Natural killer cell treated with Interleukin-12 subunit alpha and Interleukin-12 subunit beta and Interleukin-15 and Interleukin-18, amount 100 ng/mL, for 72 hours (primary cell): ENCODE data around the gene CAPN15. TPM values are rescaled to one million over a fixed set of nuclear protein-coding genes. Genes with fewer than 3 reads are reported as not detected.
"Not testable (repeated sequence)": the region's sequence is repeated elsewhere in the genome, so short reads cannot be mapped to it uniquely, and the experiment has no call there.

Experiments
- ATAC-seq, 2 donors: fragments of 150-1000 bp; cut with Tn5 transposase in 1 of 2; sonication (Bioruptor Pico), chemical (Tn5 transposase) in 1 of 2; 2 replicates each; pipeline ENCODE4 v1.10.0; 2021
- DNase-seq: peaks from one replicate; pipeline ENCODE4 v3.0.0; 2022; ENCODE audit warnings: low spot score
- H3K27ac Mint-ChIP-seq, 2 donors: 1 replicate in 1 of 2; 2 replicates in 1 of 2; pipeline ENCODE4 v1.8.0; 2022; ENCODE audit warnings: mixed read lengths in 2 of 2, mild to moderate bottlenecking in 1 of 2, moderate library complexity in 1 of 2
- H3K27me3 Mint-ChIP-seq, 2 donors: 1 replicate in 1 of 2; 2 replicates in 1 of 2; pipeline ENCODE4 v1.8.0; 2022; ENCODE audit warnings: mixed read lengths in 2 of 2
- H3K36me3 Mint-ChIP-seq: one replicate; pipeline ENCODE4 v1.8.0; 2022; ENCODE audit warnings: mixed read lengths
- H3K4me1 Mint-ChIP-seq, 2 donors: 1 replicate in 1 of 2; 2 replicates in 1 of 2; pipeline ENCODE4 v1.8.0; 2022; ENCODE audit warnings: low read depth in 2 of 2, mixed read lengths in 2 of 2, mild to moderate bottlenecking in 1 of 2
- H3K4me3 Mint-ChIP-seq: one replicate; pipeline ENCODE4 v1.8.0; 2022; ENCODE audit warnings: mixed read lengths
- H3K9me3 Mint-ChIP-seq: 2 replicates; pipeline ENCODE4 v1.8.0; 2022; ENCODE audit warnings: mixed read lengths
- total RNA-seq, 2 donors: library from RNA; stranded (reverse); gene quantifications; one replicate each; pipeline ENCODE4 v1.2.3, GENCODE V29; 2022

CAPN15 gene
- total RNA-seq, 2 donors from 2014 or later, result 139 to 201 TPM

DNA sequence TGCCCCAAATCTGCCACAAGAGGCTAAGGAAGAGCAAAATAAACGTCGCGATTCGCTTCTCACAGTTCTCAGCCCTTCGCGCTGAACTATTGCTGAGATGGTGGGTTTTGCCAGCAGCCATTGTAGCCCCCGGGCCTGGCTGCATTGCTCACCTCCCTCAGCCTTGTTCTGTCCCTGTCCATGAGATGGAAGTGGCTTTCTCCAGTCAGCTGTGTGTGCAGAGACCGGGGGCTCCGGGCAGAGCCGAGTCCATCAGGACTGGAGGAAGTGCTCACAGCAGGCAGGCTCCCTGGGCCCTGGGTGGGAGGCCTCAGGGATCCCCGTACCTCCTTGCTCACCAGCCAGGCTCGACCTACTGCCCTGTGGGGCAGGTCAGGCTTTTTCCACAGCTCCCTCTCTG is 27.6 kb upstream of the CAPN15 start:
- Mint-ChIP-seq H3K4me1 (peaks cover 0 to 9% of the 10 kb centered on the region in 2 donors), H3K27me3 (no peaks in the 10 kb centered on the region), H3K27ac (no peak overlapping the region), H3K4me3 (no peak overlapping the region), H3K9me3 (no peaks in the 10 kb centered on the region), H3K36me3 (no peaks in the 10 kb centered on the region)
- ATAC-seq (no peak), DNase-seq (no peak)

GRCh38 chr16:500709-501108 is 26.8 kb upstream of the CAPN15 start:
- no peak for ATAC-seq
- Mint-ChIP-seq H3K27me3 (no peaks in the 10 kb centered on the region), H3K4me1 (peaks cover 0 to 6% of the 10 kb centered on the region in 2 donors), H3K9me3 (no peaks in the 10 kb centered on the region), H3K27ac (no peak overlapping the region), H3K36me3 (no peaks in the 10 kb centered on the region), H3K4me3 (no peak overlapping the region)
- no peak for DNase-seq

DNA sequence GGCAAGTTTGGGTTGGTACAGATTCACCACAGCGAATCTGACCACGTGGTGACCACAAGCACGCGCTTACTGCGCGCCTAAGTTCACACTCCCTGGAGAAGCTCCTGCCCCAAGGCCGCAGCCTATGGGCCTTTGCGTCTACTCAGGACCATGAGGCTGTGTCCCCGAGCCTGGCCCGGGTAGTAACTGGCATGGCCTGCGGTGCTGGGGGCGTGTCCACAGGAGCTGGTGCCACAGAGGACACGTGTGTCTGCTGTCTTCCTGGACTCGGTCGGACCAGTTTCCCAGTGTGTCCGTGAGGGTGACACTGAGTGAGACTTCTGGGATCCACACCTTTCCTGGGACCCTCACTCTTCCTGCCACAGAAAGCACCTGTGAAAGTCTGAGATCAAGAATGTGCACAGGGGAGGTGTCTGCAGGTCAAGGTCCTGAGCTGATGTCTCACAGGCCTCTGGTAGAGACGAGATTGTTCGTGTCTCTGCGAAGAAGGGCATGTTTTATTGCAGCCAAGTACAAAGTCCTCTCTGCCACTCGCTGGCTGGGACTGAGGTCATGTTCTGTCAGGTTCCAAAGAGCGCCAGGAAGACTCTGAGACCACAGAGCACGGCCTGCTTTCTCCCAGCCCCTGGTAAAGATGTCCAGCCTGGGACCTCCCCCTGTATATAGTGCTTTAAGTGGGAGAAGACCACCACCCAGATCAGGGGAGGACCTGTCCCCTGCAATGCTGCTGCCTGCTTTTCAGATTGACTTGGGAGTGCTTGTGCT is 25.2 kb upstream of the CAPN15 start:
- ATAC-seq (peak in 1 of 2 donors; percentile 58), DNase-seq (no peak)
- H3K9me3 Mint-ChIP-seq, result no peaks in the 10 kb centered on the region
- no peak overlapping the region for H3K27ac Mint-ChIP-seq
- no peaks in the 10 kb centered on the region for H3K27me3 Mint-ChIP-seq
- no peak overlapping the region for H3K4me3 Mint-ChIP-seq
- no peaks in the 10 kb centered on the region for H3K36me3 Mint-ChIP-seq
- peaks cover 0 to 5% of the 10 kb centered on the region in 2 donors for H3K4me1 Mint-ChIP-seq

- no peak overlapping the region for H3K4me3 Mint-ChIP-seq
- peaks cover 0 to 3% of the 10 kb centered on the region in 2 donors for H3K4me1 Mint-ChIP-seq
- peak in 1 of 2 donors; percentile 55 for ATAC-seq
- H3K27me3 Mint-ChIP-seq, result no peaks in the 10 kb centered on the region
- no peak for DNase-seq
- H3K9me3 Mint-ChIP-seq, result no peaks in the 10 kb centered on the region
- no peaks in the 10 kb centered on the region for H3K36me3 Mint-ChIP-seq
- no peak overlapping the region for H3K27ac Mint-ChIP-seq
Observed at GRCh38 chr16:503150-504071, 24.1 kb upstream of the CAPN15 start.

GRCh38 chr16:505479-506245 is 21.9 kb upstream of the CAPN15 start:
- H3K4me3 Mint-ChIP-seq, result no peak overlapping the region
- DNase-seq (no peak), ATAC-seq (no peak)
- H3K36me3 Mint-ChIP-seq, result no peaks in the 10 kb centered on the region
- no peaks in the 10 kb centered on the region for H3K27me3 Mint-ChIP-seq
- H3K9me3 Mint-ChIP-seq, result no peaks in the 10 kb centered on the region
- H3K4me1 Mint-ChIP-seq, result peaks cover 3 to 4% of the 10 kb centered on the region in 2 donors
- no peak overlapping the region for H3K27ac Mint-ChIP-seq

- Mint-ChIP-seq H3K36me3 (no peaks in the 10 kb centered on the region), H3K4me3 (no peak overlapping the region), H3K9me3 (no peaks in the 10 kb centered on the region), H3K4me1 (peaks cover 3 to 4% of the 10 kb centered on the region in 2 donors), H3K27me3 (no peaks in the 10 kb centered on the region), H3K27ac (no peak overlapping the region)
- no peak for ATAC-seq
- DNase-seq, result no peak
Observed at GRCh38 chr16:506246-506546, 21.3 kb upstream of the CAPN15 start.

DNA sequence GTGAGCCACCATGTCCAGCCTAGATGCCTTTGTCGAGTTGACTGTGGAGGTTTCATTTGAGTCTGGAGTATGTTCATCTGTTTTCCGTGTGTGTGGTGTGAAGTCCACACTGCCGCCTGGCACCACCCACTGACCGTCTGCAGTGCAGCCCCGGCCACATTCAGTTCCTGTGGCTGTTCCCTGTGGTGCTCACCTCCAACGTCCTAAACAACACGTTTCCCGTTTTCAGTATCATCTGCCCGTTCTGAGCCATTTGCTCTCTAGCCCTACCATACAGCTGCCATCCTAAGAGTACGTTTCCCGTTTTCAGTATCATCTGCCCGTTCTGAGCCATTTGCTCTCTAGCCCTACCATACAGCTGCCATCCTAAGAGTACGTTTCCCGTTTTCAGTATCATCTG is 20.0 kb upstream of the CAPN15 start:
- not testable (repeated sequence) for DNase-seq, H3K36me3 Mint-ChIP-seq, H3K4me1 Mint-ChIP-seq, H3K27me3 Mint-ChIP-seq, H3K27ac Mint-ChIP-seq, H3K4me3 Mint-ChIP-seq, H3K9me3 Mint-ChIP-seq, ATAC-seq

DNA sequence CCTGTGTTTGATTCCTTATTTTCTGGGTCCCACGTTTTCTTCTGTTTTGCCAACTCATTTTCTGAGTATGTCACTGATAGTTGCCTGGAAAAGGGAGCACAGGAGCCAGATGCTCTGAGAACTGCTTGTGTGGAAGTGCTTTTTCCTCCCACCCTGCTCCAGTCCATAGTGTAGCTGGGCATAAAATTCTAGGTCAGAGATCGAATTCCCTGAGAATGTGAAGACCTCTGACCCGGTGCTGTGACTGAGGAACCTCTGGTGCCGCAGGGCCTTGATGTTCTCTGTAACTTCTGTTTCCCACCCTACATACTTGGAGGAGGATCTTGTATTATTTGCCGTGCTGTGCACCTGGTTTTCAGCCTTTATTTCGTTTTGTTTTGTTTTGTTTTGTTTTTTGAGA is 19.5 kb upstream of the CAPN15 start:
- Mint-ChIP-seq H3K4me1 (peaks cover under 1 to 4% of the 10 kb centered on the region in 2 donors), H3K4me3 (no peak overlapping the region), H3K36me3 (no peaks in the 10 kb centered on the region), H3K27ac (no peak overlapping the region), H3K9me3 (no peaks in the 10 kb centered on the region), H3K27me3 (no peaks in the 10 kb centered on the region)
- ATAC-seq (no peak), DNase-seq (no peak)

DNA sequence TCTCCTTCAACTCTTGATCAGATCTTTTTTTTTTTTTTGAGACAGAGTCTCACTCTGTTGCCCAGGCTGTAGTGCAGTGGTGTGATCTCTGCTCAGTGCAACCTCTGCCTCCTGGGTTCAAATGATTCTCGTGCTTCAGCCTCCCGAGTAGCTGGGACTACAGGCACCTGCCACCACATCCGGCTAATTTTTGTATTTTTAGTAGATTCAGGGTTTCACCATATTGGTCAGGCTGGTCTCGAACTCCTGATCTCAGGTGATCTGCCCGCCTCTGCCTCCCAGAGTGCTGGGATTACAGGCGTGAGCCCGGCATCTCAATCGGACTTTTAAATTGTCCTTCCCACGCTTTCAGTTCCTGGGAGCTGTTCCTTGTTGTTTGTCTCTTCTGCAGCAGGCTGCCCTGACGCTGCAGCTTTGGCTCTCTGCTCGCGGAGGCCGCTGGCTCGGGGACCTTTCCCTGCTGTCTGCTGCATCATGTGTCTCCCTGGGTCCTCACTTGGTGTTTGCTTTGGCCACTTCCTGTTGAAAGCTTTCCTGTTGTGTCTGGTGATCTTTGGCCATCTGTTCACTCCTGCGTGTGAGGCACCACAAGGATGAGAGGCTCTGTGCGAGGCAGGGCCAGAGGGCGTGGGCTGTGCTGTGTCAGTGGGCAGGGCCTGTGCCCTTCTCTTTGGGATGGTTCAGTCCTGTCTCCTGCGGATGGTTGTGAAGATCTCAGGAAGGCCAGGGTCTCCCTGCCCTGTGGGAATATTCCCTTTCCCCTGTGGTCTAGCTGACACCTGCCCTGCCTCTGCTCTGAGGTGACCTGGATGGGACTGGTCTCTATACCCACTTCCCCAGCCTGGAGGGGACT is 18.4 kb upstream of the CAPN15 start:
- no peaks in the 10 kb centered on the region for H3K36me3 Mint-ChIP-seq
- no peak overlapping the region for H3K27ac Mint-ChIP-seq
- no peaks in the 10 kb centered on the region for H3K9me3 Mint-ChIP-seq
- ATAC-seq (peak in 1 of 2 donors; percentile 43), DNase-seq (no peak)
- no peak overlapping the region for H3K4me3 Mint-ChIP-seq
- no peaks in the 10 kb centered on the region for H3K27me3 Mint-ChIP-seq
- H3K4me1 Mint-ChIP-seq, result peaks cover 0 to 4% of the 10 kb centered on the region in 2 donors

- no peak overlapping the region for H3K27ac Mint-ChIP-seq
- H3K27me3 Mint-ChIP-seq, result no peaks in the 10 kb centered on the region
- no peak overlapping the region for H3K4me3 Mint-ChIP-seq
Observed at GRCh38 chr16:510066-510825, 17.3 kb upstream of the CAPN15 start.

GRCh38 chr16:512802-513201 is 14.7 kb upstream of the CAPN15 start:
- H3K27me3 Mint-ChIP-seq, result no peaks in the 10 kb centered on the region
- no peaks in the 10 kb centered on the region for H3K36me3 Mint-ChIP-seq
- DNase-seq (no peak), ATAC-seq (no peak)
- H3K27ac Mint-ChIP-seq, result peak overlapping the region in 1 of 2 donors; percentile 43
- H3K9me3 Mint-ChIP-seq, result no peaks in the 10 kb centered on the region
- peaks cover 0 to 4% of the 10 kb centered on the region in 2 donors for H3K4me1 Mint-ChIP-seq
- no peak overlapping the region for H3K4me3 Mint-ChIP-seq

More at GRCh38 chr16:510066-510825, 17.3 kb upstream of the CAPN15 start:
- DNase-seq (no peak), ATAC-seq (no peak)
- Mint-ChIP-seq H3K9me3 (no peaks in the 10 kb centered on the region), H3K4me1 (peaks cover 0 to 4% of the 10 kb centered on the region in 2 donors), H3K36me3 (no peaks in the 10 kb centered on the region)

- Mint-ChIP-seq H3K4me3 (no peak overlapping the region), H3K36me3 (no peaks in the 10 kb centered on the region), H3K9me3 (no peaks in the 10 kb centered on the region), H3K4me1 (peaks cover 0 to 4% of the 10 kb centered on the region in 2 donors), H3K27me3 (no peaks in the 10 kb centered on the region), H3K27ac (no peak overlapping the region)
- ATAC-seq, result no peak
- no peak for DNase-seq
Observed at GRCh38 chr16:513950-514349, 13.6 kb upstream of the CAPN15 start.
